Smooth muscle cell (in vitro differentiated cells): ENCODE results near the gene MCOLN2. TPM values are rescaled to one million over a fixed set of nuclear protein-coding genes. Genes with fewer than 3 reads are reported as not detected.

Experiments used
- DNase-seq: peaks from one replicate; lab custom pipeline; 2025; ENCODE audit not compliant: unreplicated experiment; lab: John Stamatoyannopoulos, UW
- H2AFZ ChIP-seq: fragments of 200-600 bp; sonication (generic); 2 replicates; pipeline ENCODE4 v1.6.0; 2016; ENCODE audit warnings: antibody characterized with exemption, low read depth, mild to moderate bottlenecking
- H3F3A ChIP-seq: fragments of 200-600 bp; sonication (generic); 2 replicates; pipeline ENCODE4 v1.6.0; 2017; ENCODE audit warnings: antibody characterized with exemption, low read depth
- H3K27ac ChIP-seq: fragments of 200-600 bp; sonication (generic); 2 replicates; pipeline ENCODE4 v1.5.1; 2016; ENCODE audit warnings: low read depth, mild to moderate bottlenecking
- H3K27me3 ChIP-seq: fragments of 200-600 bp; sonication (generic); 2 replicates; pipeline ENCODE4 v1.6.1; 2016; ENCODE audit warnings: low read depth, mild to moderate bottlenecking
- H3K36me3 ChIP-seq: fragments of 200-600 bp; sonication (generic); 2 replicates; pipeline ENCODE4 v1.5.1; 2016; ENCODE audit warnings: low read depth
- H3K4me1 ChIP-seq: fragments of 200-600 bp; sonication (generic); 2 replicates; pipeline ENCODE4 v1.5.1; 2016; ENCODE audit warnings: low read depth
- H3K4me2 ChIP-seq: fragments of 200-600 bp; sonication (generic); 2 replicates; pipeline ENCODE4 v1.6.0; 2016; ENCODE audit warnings: mild to moderate bottlenecking
- H3K4me3 ChIP-seq: fragments of 200-600 bp; sonication (generic); 2 replicates; pipeline ENCODE4 v1.5.1; 2016; ENCODE audit warnings: mild to moderate bottlenecking
- H3K79me2 ChIP-seq: fragments of 200-600 bp; sonication (generic); 2 replicates; pipeline ENCODE4 v1.6.0; 2016; ENCODE audit warnings: low read depth, mild to moderate bottlenecking
- H3K9ac ChIP-seq: fragments of 200-600 bp; sonication (generic); 2 replicates; pipeline ENCODE4 v1.6.0; 2016; ENCODE audit warnings: low read depth
- H3K9me3 ChIP-seq: fragments of 200-600 bp; sonication (generic); replicated peaks from 2 replicates; pipeline ENCODE4 v1.5.1; 2016; ENCODE audit warnings: low read depth
- H4K20me1 ChIP-seq: fragments of 200-600 bp; sonication (generic); 2 replicates; pipeline ENCODE4 v1.6.0; 2016; ENCODE audit warnings: low read depth
- WGBS: methylation state at CpG from one replicate; pipeline ENCODE4 v1.1.7; 2016; ENCODE audit warnings: low lambda C conversion rate; 5-methylcytosine and 5-hydroxymethylcytosine counted together
- polyA plus RNA-seq: library from polyadenylated mRNA; unstranded; fragments of >200 nt; fragmentation: Nextera tagmentation; extraction: Ambion mirVana; gene quantifications from 2 replicates; pipeline ENCODE4 v1.2.1, GENCODE V29; 2016
- total RNA-seq: library from RNA; depleted of rRNA; stranded (reverse); fragments of >200 nt; gene quantifications from 2 replicates; pipeline ENCODE4 v1.2.3, GENCODE V29; 2014
- TF ChIP-seq, protein P1 (sequence below): fragments of 200-600 bp; sonication (generic); IDR thresholded peaks from 2 replicates; pipeline ENCODE4 v1.5.1; 2017; ENCODE audit warnings: borderline replicate concordance, mild to moderate bottlenecking, antibody characterized with exemption; ENCODE audit not compliant: insufficient read depth, poor library complexity, severe bottlenecking

The MCOLN2 gene
- total and polyA plus RNA-seq, 2 experiments from 2014 or later, result not detected

DNA sequence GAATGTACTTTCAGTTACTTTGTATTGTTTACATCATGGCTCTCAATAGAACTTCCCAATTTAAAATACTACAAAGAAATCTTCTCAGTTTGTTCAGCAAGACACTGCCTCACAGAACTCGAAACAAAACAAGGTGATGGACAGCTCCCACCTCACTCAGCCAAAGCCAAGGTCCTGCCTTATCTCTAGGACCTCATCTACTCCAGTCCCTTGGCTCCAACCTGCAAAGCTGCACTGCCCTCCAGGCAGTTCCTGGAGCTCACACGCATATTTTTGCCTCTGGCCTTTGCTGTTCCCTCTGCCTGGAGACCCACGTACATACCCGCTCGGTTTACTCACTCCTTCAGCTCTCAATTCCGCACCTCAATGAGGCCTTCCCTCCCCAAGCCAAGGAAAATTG, 40.3 kb downstream of the MCOLN2 start:
- Histone ChIP-seq H4K20me1 (no peaks in the 10 kb centered on the region), H3K4me2 (no peak overlapping the region), H3K36me3 (no peaks in the 10 kb centered on the region), H3K9me3 (no peaks in the 10 kb centered on the region), H2AFZ (no peak overlapping the region), H3K79me2 (no peaks in the 10 kb centered on the region), H3K27me3 (no peaks in the 10 kb centered on the region), H3K4me1 (no peaks in the 10 kb centered on the region), H3K27ac (no peak overlapping the region), H3F3A (peaks cover 8% of the 10 kb centered on the region), H3K9ac (no peak overlapping the region), H3K4me3 (no peak overlapping the region)
- TF ChIP-seq, protein P1, sequence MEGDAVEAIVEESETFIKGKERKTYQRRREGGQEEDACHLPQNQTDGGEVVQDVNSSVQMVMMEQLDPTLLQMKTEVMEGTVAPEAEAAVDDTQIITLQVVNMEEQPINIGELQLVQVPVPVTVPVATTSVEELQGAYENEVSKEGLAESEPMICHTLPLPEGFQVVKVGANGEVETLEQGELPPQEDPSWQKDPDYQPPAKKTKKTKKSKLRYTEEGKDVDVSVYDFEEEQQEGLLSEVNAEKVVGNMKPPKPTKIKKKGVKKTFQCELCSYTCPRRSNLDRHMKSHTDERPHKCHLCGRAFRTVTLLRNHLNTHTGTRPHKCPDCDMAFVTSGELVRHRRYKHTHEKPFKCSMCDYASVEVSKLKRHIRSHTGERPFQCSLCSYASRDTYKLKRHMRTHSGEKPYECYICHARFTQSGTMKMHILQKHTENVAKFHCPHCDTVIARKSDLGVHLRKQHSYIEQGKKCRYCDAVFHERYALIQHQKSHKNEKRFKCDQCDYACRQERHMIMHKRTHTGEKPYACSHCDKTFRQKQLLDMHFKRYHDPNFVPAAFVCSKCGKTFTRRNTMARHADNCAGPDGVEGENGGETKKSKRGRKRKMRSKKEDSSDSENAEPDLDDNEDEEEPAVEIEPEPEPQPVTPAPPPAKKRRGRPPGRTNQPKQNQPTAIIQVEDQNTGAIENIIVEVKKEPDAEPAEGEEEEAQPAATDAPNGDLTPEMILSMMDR, result no peak
- whole genome bisulfite sequencing, result 65% methylated on average over 6 of the region's 6 CpGs
- no peak for DNase-seq

- Histone ChIP-seq H3K4me1 (no peaks in the 10 kb centered on the region), H2AFZ (no peak overlapping the region), H4K20me1 (no peaks in the 10 kb centered on the region), H3K9me3 (no peaks in the 10 kb centered on the region), H3K79me2 (no peaks in the 10 kb centered on the region), H3F3A (peaks cover 8% of the 10 kb centered on the region), H3K4me3 (no peak overlapping the region), H3K36me3 (no peaks in the 10 kb centered on the region), H3K27ac (no peak overlapping the region), H3K4me2 (no peak overlapping the region), H3K9ac (no peak overlapping the region), H3K27me3 (no peaks in the 10 kb centered on the region)
- no peak for DNase-seq
- WGBS, result 91% methylated on average over 6 of the region's 6 CpGs
- TF ChIP-seq, protein P1, result no peak
Observed at GRCh38 chr1:84956097-84956496, 40.8 kb downstream of the MCOLN2 start.

- Histone ChIP-seq H3K27ac (no peak overlapping the region), H4K20me1 (no peaks in the 10 kb centered on the region), H3K4me2 (no peak overlapping the region), H3K4me3 (no peak overlapping the region), H3K79me2 (no peaks in the 10 kb centered on the region), H3K9ac (no peak overlapping the region), H3F3A (peaks cover 17% of the 10 kb centered on the region), H3K36me3 (no peaks in the 10 kb centered on the region), H3K9me3 (no peaks in the 10 kb centered on the region), H3K27me3 (no peaks in the 10 kb centered on the region), H2AFZ (no peak overlapping the region), H3K4me1 (peaks cover 9% of the 10 kb centered on the region)
- TF ChIP-seq, protein P1, result no peak
- no peak for DNase-seq
Observed at GRCh38 chr1:84949664-84950063, 47.2 kb downstream of the MCOLN2 start.

DNA sequence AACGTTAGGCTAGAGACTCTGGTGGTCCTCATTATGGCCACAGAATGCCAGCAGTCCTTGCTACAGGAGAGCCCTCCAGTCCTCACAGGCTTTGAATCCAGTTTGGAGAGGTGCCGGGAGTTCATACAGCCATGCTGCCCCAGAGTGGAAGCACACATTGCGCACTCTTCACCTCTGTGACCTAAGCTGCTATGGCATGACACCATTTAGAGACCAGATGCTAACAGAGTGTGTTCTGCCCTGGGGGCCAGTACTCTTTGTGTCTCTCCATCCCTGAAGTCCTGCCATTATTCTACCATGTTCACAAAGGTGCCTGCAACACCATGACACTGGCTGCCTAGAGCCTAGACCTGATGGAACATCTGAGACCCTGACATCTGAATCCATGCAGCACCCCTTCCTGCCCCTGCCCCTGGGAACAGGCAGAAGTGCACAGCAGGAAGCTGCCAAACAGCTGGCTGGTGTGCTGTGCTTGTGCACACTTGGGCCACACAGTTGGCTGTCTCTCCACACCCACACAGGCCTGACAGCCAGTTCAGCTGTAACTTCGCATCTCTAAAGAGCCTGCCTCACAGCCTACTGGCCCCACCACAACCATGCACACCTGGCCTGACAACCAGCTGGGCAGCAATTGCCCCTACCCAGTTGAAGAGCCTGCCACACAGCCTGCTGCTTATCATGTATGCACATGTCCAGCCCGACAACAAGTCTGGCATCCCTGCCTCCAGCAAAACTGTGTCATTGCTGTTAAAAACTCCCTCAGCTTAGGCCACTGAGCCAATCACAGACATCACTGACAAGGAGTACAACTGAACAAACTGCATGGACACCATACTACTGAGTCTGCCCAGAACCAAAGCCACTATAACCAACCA, 49.1 kb downstream of the MCOLN2 start:
- H3K4me2 ChIP-seq, result no peak overlapping the region
- H3K36me3 ChIP-seq, result no peaks in the 10 kb centered on the region
- peak overlapping the region; percentile 26 for H2AFZ ChIP-seq
- DNase-seq, result no peak
- H3K4me1 ChIP-seq, result peaks cover 9% of the 10 kb centered on the region
- TF ChIP-seq, protein P1, result no peak
- H3K79me2 ChIP-seq, result no peaks in the 10 kb centered on the region
- 83% methylated on average over 5 of the region's 5 CpGs for WGBS
- no peaks in the 10 kb centered on the region for H4K20me1 ChIP-seq
- H3K9me3 ChIP-seq, result no peaks in the 10 kb centered on the region
- no peak overlapping the region for H3K4me3 ChIP-seq
- peaks cover 17% of the 10 kb centered on the region for H3F3A ChIP-seq
- no peaks in the 10 kb centered on the region for H3K27me3 ChIP-seq
- H3K27ac ChIP-seq, result peak overlapping the region; percentile 92
- no peak overlapping the region for H3K9ac ChIP-seq
